K562 (cell line): ENCODE data around the gene SERPINH1. TPM values are rescaled to one million over a fixed set of nuclear protein-coding genes. Genes with fewer than 3 reads are reported as not detected.

Experiments used
- ARID2 ChIP-seq: fragments of 450-650 bp; IDR thresholded peaks from 2 replicates; pipeline ENCODE4 v1.6.1; 2017; ENCODE audit warnings: antibody characterized with exemption, mild to moderate bottlenecking
- CC2D1A ChIP-seq: fragments of 450-650 bp; IDR thresholded peaks from 2 replicates; pipeline ENCODE4 v1.6.1; 2017; ENCODE audit warnings: mild to moderate bottlenecking
- CTBP1 ChIP-seq: fragments of 450-650 bp; IDR thresholded peaks from 2 replicates; pipeline ENCODE4 v1.6.1; 2016; ENCODE audit warnings: borderline replicate concordance
- HDGF ChIP-seq: fragments of 450-650 bp; IDR thresholded peaks from 2 replicates; pipeline ENCODE4 v1.6.1; 2016
- L3MBTL2 ChIP-seq: fragments of 450-650 bp; IDR thresholded peaks from 2 replicates; pipeline ENCODE4 v1.6.1; 2016; ENCODE audit warnings: mild to moderate bottlenecking, moderate library complexity
- MAZ ChIP-seq, 2 experiments: fragments of 450-650 bp in 1 of 2; sonication (generic) in 1 of 2; formaldehyde crosslinking; IDR thresholded peaks in 1 of 2; conservative IDR thresholded peaks in 1 of 2; 2 replicates each; pipeline versions ENCODE4 v1.4.0 to v1.5.0; 2020; ENCODE audit warnings: mild to moderate bottlenecking in 1 of 2, missing genetic modification reagents in 1 of 2
- MBD2 ChIP-seq: sonication (generic); IDR thresholded peaks from 2 replicates; pipeline ENCODE4 v1.6.1; 2016; ENCODE audit warnings: low read depth, borderline replicate concordance
- TFAP4 ChIP-seq: sonication (generic); formaldehyde crosslinking; IDR thresholded peaks from 2 replicates; pipeline ENCODE4 v1.8.0; 2022; ENCODE audit warnings: missing genetic modification reagents, mild to moderate bottlenecking, moderate library complexity, borderline replicate concordance
- polyA plus RNA-seq, 8 experiments: library from polyadenylated mRNA; depleted of rRNA in 4 of 8; stranded (reverse) in 5 of 8; unstranded in 3 of 8; fragments of >200 nt; fragmentation: Nextera tagmentation in 2 of 8; fragmentation: Illumina TruSeq in 1 of 8; extraction: Ambion mirVana in 2 of 8; extraction: Trizol in 1 of 8; gene quantifications; 2 replicates each; pipeline versions ENCODE4 v1.2.1 to v1.2.3, GENCODE V29; 2011 to 2014; ENCODE audit warnings: inconsistent platforms in 1 of 8, missing spikeins in 1 of 8
- total RNA-seq, 7 experiments: library from RNA; depleted of rRNA in 6 of 7; stranded (reverse); fragments of >200 nt in 6 of 7; fragmentation: Illumina TruSeq in 2 of 7; extraction: Trizol in 2 of 7; gene quantifications; 2 replicates each; pipeline versions ENCODE4 v1.2.1 to v1.2.3, GENCODE V29; 2011 to 2021; ENCODE audit warnings: low replicate concordance in 1 of 7
- TF ChIP-seq, protein P1 (sequence below), 2 experiments: fragments of 450-650 bp; formaldehyde crosslinking in 1 of 2; IDR thresholded peaks; 2 replicates each; pipeline versions ENCODE4 v1.4.0 to v1.6.1; 2014 to 2020; ENCODE audit warnings: mild to moderate bottlenecking in 2 of 2, borderline replicate concordance in 1 of 2, low read depth in 1 of 2

SERPINH1 gene
- total and polyA plus RNA-seq, 9 of the 15 experiments (the other 6 are each of a cell fraction or from before 2014, with no cell fraction given), result 2.8 to 106 (median 67.9) TPM

DNA sequence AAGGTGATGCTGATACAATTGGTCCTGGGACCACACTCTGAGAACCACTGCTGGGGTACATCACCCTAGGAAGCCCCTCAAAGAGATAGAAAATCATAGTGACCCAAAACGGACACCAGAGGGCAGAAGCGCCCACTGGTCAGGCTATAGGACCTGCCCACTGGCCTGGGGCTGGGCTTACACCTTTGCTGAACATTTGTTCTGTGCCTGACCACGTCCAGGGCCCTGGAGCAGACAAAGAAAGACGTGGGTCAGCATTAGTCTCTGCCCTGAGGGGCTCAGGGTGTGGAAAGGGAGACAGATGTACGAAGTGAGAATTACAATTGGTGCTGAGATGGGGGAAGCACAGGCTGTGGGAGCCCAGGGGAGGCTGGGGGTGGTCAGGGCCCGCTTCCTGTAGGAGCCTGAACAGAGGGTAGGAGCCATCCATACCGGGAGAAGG is 14.4 kb upstream of the SERPINH1 start (continued):
- TF ChIP-seq, protein P1, sequence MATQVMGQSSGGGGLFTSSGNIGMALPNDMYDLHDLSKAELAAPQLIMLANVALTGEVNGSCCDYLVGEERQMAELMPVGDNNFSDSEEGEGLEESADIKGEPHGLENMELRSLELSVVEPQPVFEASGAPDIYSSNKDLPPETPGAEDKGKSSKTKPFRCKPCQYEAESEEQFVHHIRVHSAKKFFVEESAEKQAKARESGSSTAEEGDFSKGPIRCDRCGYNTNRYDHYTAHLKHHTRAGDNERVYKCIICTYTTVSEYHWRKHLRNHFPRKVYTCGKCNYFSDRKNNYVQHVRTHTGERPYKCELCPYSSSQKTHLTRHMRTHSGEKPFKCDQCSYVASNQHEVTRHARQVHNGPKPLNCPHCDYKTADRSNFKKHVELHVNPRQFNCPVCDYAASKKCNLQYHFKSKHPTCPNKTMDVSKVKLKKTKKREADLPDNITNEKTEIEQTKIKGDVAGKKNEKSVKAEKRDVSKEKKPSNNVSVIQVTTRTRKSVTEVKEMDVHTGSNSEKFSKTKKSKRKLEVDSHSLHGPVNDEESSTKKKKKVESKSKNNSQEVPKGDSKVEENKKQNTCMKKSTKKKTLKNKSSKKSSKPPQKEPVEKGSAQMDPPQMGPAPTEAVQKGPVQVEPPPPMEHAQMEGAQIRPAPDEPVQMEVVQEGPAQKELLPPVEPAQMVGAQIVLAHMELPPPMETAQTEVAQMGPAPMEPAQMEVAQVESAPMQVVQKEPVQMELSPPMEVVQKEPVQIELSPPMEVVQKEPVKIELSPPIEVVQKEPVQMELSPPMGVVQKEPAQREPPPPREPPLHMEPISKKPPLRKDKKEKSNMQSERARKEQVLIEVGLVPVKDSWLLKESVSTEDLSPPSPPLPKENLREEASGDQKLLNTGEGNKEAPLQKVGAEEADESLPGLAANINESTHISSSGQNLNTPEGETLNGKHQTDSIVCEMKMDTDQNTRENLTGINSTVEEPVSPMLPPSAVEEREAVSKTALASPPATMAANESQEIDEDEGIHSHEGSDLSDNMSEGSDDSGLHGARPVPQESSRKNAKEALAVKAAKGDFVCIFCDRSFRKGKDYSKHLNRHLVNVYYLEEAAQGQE (IDR thresholded peaks at IDR 0.05; ENCODE audit: borderline replicate concordance), result peak; percentile 94
- TF ChIP-seq, protein P1 (CRISPR knock-in tag; IDR thresholded peaks at IDR 0.05; ENCODE audit: low read depth), result no peak
- TF ChIP-seq CC2D1A (peak; percentile 84), HDGF (peak; percentile 84; the same call in 1 of the 2 replicates), L3MBTL2 (peak; percentile 43; the same call in 1 of the 2 replicates), ARID2 (peak; percentile 89), CTBP1 (no peak), MAZ (CRISPR knock-in tag; conservative IDR thresholded peaks at IDR 0.05 in 1 of 2, IDR thresholded peaks at IDR 0.05 in 1 of 2) (peak; percentile 33 to 72; a peak in 1 of 4 replicates), MBD2 (no peak), TFAP4 (peak; percentile 42; the same call in 1 of the 2 replicates)
